NCI-H82 treated with DMSO at 0.1 percent for 48 hours (cell line): ENCODE data around the gene ZNF514.
"Not testable (repeated sequence)": the region's sequence is repeated elsewhere in the genome, so short reads cannot be mapped to it uniquely, and the experiment has no call there.

Experiments
- DNase-seq: peaks from one replicate; lab custom pipeline; 2025; ENCODE audit not compliant: unreplicated experiment; lab: John Stamatoyannopoulos, UW

Gene ZNF514

GRCh38 chr2:95138702-95139101 is 20.9 kb downstream of the ZNF514 start:
- DNase-seq: no peak

DNA sequence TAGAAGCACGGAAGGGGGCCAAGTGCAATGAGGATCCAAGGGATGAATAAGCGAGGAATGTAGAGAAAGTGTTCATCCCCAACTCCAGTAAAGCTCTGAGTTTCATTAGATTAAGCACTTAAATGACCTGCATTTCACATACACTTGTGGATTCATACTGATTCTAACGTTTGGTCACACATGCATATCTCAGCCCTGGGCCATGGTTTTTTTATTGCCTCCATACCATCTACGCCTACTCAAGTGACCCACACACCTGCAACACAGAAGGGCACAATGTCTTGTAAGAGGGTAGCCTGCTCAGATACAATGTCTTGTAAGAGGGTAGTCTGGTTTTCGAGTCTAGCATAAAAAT is 37.5 kb downstream of the ZNF514 start:
- no peak for DNase-seq

DNA sequence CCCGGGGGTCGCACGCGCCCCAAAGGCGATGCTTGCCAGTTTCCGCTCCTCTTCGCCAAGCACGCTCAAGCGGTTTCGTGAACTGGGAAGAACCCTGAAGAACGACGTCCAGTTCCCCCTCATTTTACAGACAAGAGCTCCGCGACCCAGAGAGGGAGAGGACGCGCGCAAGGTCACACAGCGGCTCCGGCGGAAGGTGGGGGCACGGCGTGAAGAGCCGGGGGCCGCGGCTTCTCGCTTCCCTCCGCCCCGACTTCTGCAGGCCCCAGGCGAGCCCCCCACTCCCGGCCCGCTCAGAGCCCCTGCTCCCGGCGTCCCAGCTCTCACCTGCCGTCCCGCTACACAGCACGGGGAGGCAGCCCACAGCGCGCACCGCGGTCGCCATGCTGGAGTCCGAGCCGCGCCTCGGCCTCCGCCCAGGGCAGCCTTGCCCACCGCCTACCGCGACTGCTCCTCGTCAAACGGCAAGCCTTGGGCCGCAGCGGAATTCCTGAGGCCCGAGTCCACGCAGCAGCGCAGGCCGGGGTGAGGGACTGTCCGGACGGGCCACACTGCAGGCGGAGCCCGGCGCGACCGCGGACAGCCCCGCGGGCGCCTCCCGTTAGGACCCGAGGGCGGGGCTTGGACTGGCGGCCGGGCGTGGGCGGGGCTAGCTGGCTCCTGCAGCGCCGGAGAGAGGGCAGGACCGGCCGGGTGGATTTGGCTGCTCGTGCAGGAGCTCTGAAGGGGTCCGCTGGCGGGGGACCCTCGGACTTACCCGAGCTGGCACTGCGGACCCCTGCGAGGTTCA is 38.0 kb downstream of the ZNF514 start, which contains the start of gene MRPS5:
MRPS5 (minus strand) TSS at position 402 of the 790 bp plus-strand sequence; CDS start at position 385, 17 bp downstream.
- DNase-seq: peak; percentile 66

GRCh38 chr2:95121093-95121406 is 38.6 kb downstream of the ZNF514 start:
- no peak for DNase-seq

GRCh38 chr2:95115418-95115817 is 44.2 kb downstream of the ZNF514 start:
- DNase-seq: peak; percentile 21

- no peak for DNase-seq
Measured at GRCh38 chr2:95113464-95113863, 46.2 kb downstream of the ZNF514 start.

DNA sequence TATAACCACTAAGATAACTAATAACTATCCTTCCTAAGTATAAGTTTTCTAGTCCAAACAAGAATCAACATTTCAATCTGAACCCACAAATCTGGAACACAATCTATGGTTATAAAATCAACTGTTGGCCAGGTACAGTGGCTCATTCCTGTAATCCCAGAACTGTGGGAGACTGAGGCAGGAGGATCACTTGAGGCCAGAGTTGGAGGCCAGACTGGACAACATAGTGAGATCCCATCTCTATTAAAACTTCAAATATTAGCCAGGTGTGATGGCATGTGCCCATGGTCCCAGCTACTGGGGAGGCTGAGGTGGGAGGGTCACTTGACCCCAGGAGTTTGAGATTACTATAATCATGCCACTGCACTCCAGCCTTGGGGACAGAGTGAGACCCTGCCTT is 49.3 kb downstream of the ZNF514 start:
- no peak for DNase-seq

GRCh38 chr2:95109260-95109659 is 50.4 kb downstream of the ZNF514 start:
- no peak for DNase-seq

GRCh38 chr2:95106081-95106480 is 53.6 kb downstream of the ZNF514 start:
- DNase-seq: no peak

- DNase-seq: no peak
Measured at GRCh38 chr2:95104606-95105005, 55.0 kb downstream of the ZNF514 start.

DNA sequence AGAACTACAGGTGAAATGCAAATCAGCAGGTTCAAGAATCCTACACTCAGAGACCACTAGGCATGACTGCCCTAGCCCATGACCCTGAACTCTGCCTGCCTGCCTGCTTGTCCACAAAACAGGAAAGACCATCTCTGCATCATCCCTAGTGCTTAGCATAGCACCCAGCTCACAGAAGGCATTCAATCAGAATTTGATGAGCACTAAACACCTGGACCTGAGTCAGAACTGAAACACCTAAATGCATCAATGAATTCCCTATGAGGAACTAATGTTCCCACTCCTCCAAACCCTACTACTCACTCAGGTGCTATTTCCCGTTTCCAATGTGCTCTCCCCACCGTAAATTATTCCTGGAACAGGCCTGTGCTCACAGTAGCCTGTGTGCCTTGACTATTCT is 59.7 kb downstream of the ZNF514 start:
- no peak for DNase-seq

DNA sequence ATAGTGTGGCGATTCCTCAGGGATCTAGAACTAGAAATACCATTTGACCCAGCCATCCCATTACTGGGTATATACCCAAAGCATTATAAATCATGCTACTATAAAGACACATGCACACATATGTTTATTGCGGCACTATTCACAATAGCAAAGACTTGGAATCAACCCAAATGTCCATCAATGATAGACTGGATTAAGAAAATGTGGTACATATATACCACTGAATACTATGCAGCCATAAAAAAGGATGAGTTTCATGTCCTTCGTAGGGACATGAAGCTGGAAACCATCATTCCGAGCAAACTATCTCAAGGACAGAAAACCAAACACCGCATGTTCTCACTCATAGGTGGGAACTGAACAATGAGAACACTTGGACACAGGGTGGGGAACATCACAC is 61.4 kb downstream of the ZNF514 start:
- DNase-seq: not testable (repeated sequence)
